Karpas-422 (cell line): ENCODE results near the gene CATSPER3. TPM values are rescaled to one million over a fixed set of nuclear protein-coding genes. Genes with fewer than 3 reads are reported as not detected.

ENCODE experiments used
- DNase-seq: peaks from one replicate; pipeline ENCODE4 v3.0.0-alpha.2; 2015
- H2AFZ ChIP-seq: fragments of 200-600 bp; sonication (generic); 2 replicates; pipeline ENCODE4 v1.6.1; 2014; ENCODE audit warnings: antibody characterized with exemption, low read length, mixed read lengths
- H3K27ac ChIP-seq: fragments of 200-600 bp; sonication (generic); 2 replicates; pipeline ENCODE4 v1.5.1; 2014; ENCODE audit warnings: mild to moderate bottlenecking, low read length, moderate library complexity
- H3K27me3 ChIP-seq: fragments of 200-600 bp; sonication (generic); 2 replicates; pipeline ENCODE4 v1.6.1; 2014; ENCODE audit warnings: low read length, mixed read lengths
- H3K36me3 ChIP-seq: fragments of 200-600 bp; sonication (generic); 2 replicates; pipeline ENCODE4 v1.6.1; 2014; ENCODE audit warnings: low read length, mixed read lengths; ENCODE audit not compliant: insufficient read depth
- H3K4me1 ChIP-seq: fragments of 200-600 bp; sonication (generic); 2 replicates; pipeline ENCODE4 v1.6.1; 2014; ENCODE audit warnings: mild to moderate bottlenecking, low read length, mixed read lengths
- H3K4me2 ChIP-seq: fragments of 200-600 bp; sonication (generic); 2 replicates; pipeline ENCODE4 v1.6.1; 2014; ENCODE audit warnings: low read length, low read depth, mild to moderate bottlenecking; ENCODE audit not compliant: poor library complexity, severe bottlenecking
- H3K4me3 ChIP-seq: fragments of 200-600 bp; sonication (generic); 2 replicates; pipeline ENCODE4 v1.5.1; 2014; ENCODE audit warnings: mild to moderate bottlenecking, antibody characterized with exemption, low read length, mixed read lengths
- H3K79me2 ChIP-seq: fragments of 200-600 bp; sonication (generic); 2 replicates; pipeline ENCODE4 v1.6.1; 2014; ENCODE audit warnings: mild to moderate bottlenecking, low read length, mixed read lengths
- H3K9ac ChIP-seq: fragments of 200-600 bp; sonication (generic); 2 replicates; pipeline ENCODE4 v1.6.0; 2014; ENCODE audit warnings: low read length
- H3K9me2 ChIP-seq: fragments of 200-600 bp; sonication (generic), shearing (Covaris generic); replicated peaks from 2 replicates; pipeline ENCODE4 v1.6.0; 2014; ENCODE audit warnings: mild to moderate bottlenecking, low read length, moderate library complexity; ENCODE audit not compliant: insufficient read depth
- H3K9me3 ChIP-seq: fragments of 300-700, 200-600 bp; sonication (generic); 2 replicates; pipeline ENCODE4 v1.6.1; 2014; ENCODE audit warnings: low read length, mixed read lengths
- H4K20me1 ChIP-seq: fragments of 200-600 bp; sonication (generic); 2 replicates; pipeline ENCODE4 v1.6.1; 2014; ENCODE audit warnings: mild to moderate bottlenecking, antibody characterized with exemption, low read length, low read depth; ENCODE audit not compliant: insufficient read depth
- total RNA-seq: library from RNA; depleted of rRNA; stranded (reverse); fragments of >200 nt; shearing (Covaris generic); gene quantifications from 2 replicates; pipeline ENCODE4 v1.2.3, GENCODE V29; 2014; ENCODE audit warnings: low replicate concordance

Gene CATSPER3
- total RNA-seq, 1 experiment from 2014 or later = not detected

- peaks cover 56% of the 10 kb centered on the region for H3K79me2 ChIP-seq
- no peaks in the 10 kb centered on the region for H3K9me3 ChIP-seq
- H3K27me3 ChIP-seq = no peaks in the 10 kb centered on the region
- H3K4me1 ChIP-seq = peaks cover 57% of the 10 kb centered on the region
- H3K4me3 ChIP-seq = peak overlapping the region; percentile 90
- H3K36me3 ChIP-seq = peaks cover 51% of the 10 kb centered on the region
- H3K4me2 ChIP-seq = peak overlapping the region; percentile 76
- no peak overlapping the region for H2AFZ ChIP-seq
- H4K20me1 ChIP-seq = peaks cover 46% of the 10 kb centered on the region
- H3K27ac ChIP-seq = peak overlapping the region; percentile 97
- H3K9ac ChIP-seq = peak overlapping the region; percentile 98
- no peaks in the 10 kb centered on the region for H3K9me2 ChIP-seq
- peak; percentile 68 for DNase-seq
Measured at GRCh38 chr5:135031813-135032694, 64.3 kb downstream of the CATSPER3 start.

GRCh38 chr5:135032695-135032998, 64.9 kb downstream of the CATSPER3 start:
- peaks cover 63% of the 10 kb centered on the region for H3K4me1 ChIP-seq

GRCh38 chr5:135032999-135033861, 65.5 kb downstream of the CATSPER3 start:
- H4K20me1 ChIP-seq = peaks cover 36% of the 10 kb centered on the region
- peak overlapping the region; percentile 98 for H3K9ac ChIP-seq
- H3K27me3 ChIP-seq = no peaks in the 10 kb centered on the region
- peak overlapping the region; percentile 90 for H3K4me3 ChIP-seq
- peaks cover 46% of the 10 kb centered on the region for H3K36me3 ChIP-seq
- peak overlapping the region; percentile 97 for H3K27ac ChIP-seq
- no peaks in the 10 kb centered on the region for H3K9me3 ChIP-seq
- peaks cover 65% of the 10 kb centered on the region for H3K4me1 ChIP-seq
- no peak overlapping the region for H2AFZ ChIP-seq
- no peaks in the 10 kb centered on the region for H3K9me2 ChIP-seq
- peaks cover 56% of the 10 kb centered on the region for H3K79me2 ChIP-seq
- DNase-seq = peak; percentile 70
- H3K4me2 ChIP-seq = peak overlapping the region; percentile 76

More at GRCh38 chr5:135032695-135032998, 64.9 kb downstream of the CATSPER3 start:
- H3K9me3 ChIP-seq = no peaks in the 10 kb centered on the region
- peak overlapping the region; percentile 76 for H3K4me2 ChIP-seq
- peaks cover 46% of the 10 kb centered on the region for H3K36me3 ChIP-seq
- H3K27me3 ChIP-seq = no peaks in the 10 kb centered on the region
- H2AFZ ChIP-seq = no peak overlapping the region
- no peaks in the 10 kb centered on the region for H3K9me2 ChIP-seq
- peaks cover 42% of the 10 kb centered on the region for H4K20me1 ChIP-seq
- H3K4me3 ChIP-seq = peak overlapping the region; percentile 90
- H3K9ac ChIP-seq = peak overlapping the region; percentile 98
- H3K79me2 ChIP-seq = peaks cover 56% of the 10 kb centered on the region
- no peak for DNase-seq
- H3K27ac ChIP-seq = peak overlapping the region; percentile 97

GRCh38 chr5:135033901-135034235, 66.2 kb downstream of the CATSPER3 start, which contains the start of gene PITX1:
Gene PITX1, minus strand, starts transcription at chr5:135034228. Its CDS starts 347 bp downstream, at chr5:135033881.
- peak within 1 kb of the TSS; percentile 99 for H3K27ac ChIP-seq
- peak within 1 kb of the TSS; percentile 98 for H3K9ac ChIP-seq
- H2AFZ ChIP-seq = no peak within 1 kb of the TSS

DNA sequence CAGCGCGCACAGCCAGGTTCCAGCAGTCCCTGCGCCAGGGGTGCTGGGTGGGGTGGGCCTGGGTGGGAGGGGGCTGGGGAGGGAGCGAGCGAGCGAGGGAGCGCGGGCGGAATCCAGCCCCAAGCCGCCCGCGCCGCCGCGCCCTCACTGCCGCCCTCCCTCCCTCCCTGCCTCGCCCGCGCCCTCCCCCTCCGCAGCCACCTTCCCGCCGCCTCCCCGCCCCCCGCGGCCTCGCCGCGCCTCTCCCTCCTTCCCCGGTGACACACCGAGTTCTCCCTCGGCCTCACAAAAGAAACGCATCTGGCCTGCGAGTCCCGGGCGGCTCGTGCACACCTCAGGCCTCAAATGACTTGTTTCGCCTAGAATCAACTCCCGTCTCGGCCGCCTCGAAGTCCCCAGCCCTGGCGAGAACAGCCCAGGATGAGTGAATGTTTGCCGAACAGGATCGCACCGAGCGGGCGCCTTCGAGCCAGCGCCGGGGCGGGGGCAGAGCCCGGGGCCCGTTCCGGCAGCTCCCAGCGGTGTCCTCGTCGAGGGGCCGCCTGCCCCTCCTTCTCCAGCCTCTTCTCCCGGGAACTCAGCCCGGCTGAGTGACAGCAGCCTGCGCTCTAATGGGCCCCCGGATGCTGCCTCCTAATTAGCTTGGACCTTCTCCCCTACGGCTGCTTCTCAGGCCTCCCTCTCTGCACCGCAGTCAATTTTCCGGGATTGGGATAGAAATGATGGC, 66.7 kb downstream of the CATSPER3 start:
- no peaks in the 10 kb centered on the region for H3K9me3 ChIP-seq
- H4K20me1 ChIP-seq = peaks cover 28% of the 10 kb centered on the region
- peak overlapping the region; percentile 99 for H3K27ac ChIP-seq
- H3K27me3 ChIP-seq = no peaks in the 10 kb centered on the region
- H3K4me3 ChIP-seq = peak overlapping the region; percentile 90
- peaks cover 62% of the 10 kb centered on the region for H3K4me1 ChIP-seq
- H3K4me2 ChIP-seq = peak overlapping the region; percentile 98
- DNase-seq = peak; percentile 96
- H3K9me2 ChIP-seq = no peaks in the 10 kb centered on the region
- H3K36me3 ChIP-seq = peaks cover 39% of the 10 kb centered on the region
- peaks cover 54% of the 10 kb centered on the region for H3K79me2 ChIP-seq
- no peak overlapping the region for H2AFZ ChIP-seq
- peak overlapping the region; percentile 98 for H3K9ac ChIP-seq

More at GRCh38 chr5:135033901-135034235, 66.2 kb downstream of the CATSPER3 start, which contains the start of gene PITX1:
- peaks cover 65% of the 10 kb centered on the region for H3K4me1 ChIP-seq
- DNase-seq = no peak
- peak within 1 kb of the TSS; percentile 98 for H3K4me2 ChIP-seq
- H3K36me3 ChIP-seq = peaks cover 45% of the 10 kb centered on the region
- H3K27me3 ChIP-seq = no peaks in the 10 kb centered on the region
- H3K4me3 ChIP-seq = peak within 1 kb of the TSS; percentile 90
- no peaks in the 10 kb centered on the region for H3K9me2 ChIP-seq
- H3K79me2 ChIP-seq = peaks cover 56% of the 10 kb centered on the region
- peaks cover 33% of the 10 kb centered on the region for H4K20me1 ChIP-seq
- H3K9me3 ChIP-seq = no peaks in the 10 kb centered on the region

DNA sequence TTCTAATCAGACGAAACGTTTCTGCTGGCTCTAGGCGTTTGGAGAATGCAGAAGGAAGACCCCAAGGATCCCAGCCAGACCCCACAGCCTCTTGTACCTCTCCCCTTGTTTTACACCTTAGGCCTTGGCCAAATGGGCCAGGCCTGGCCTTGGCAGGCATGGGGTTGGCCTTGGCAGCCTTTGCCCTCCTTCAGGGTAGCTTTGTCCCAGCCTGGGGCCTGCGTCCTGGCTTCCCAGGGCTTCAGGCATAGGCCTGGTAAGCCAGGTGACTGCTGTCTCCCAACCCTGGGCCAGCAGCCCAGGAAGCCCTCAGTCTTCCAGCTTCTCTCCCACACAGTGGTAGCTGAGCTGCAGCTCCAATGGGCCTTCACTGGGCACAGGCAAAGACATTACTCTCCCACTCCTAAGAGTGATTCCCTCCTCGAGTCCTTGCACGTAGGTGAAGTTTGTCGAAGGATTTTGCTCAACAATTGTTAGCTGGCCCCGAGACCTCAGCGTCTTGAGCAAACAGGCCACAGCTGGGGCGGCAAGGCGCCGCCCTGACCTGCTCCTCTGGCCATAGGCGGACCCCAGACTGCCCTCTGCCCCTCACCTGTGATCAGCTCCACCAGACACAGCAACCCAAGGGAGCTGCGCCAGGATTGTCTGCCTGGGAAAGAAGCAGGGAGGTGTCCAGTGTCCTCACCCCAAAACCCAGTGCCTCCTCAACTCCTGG, 67.4 kb downstream of the CATSPER3 start:
- no peak for DNase-seq
- Histone ChIP-seq H3K9me3 (no peaks in the 10 kb centered on the region), H3K9ac (peak overlapping the region; percentile 97), H3K36me3 (peaks cover 32% of the 10 kb centered on the region), H4K20me1 (peaks cover 21% of the 10 kb centered on the region), H3K79me2 (peaks cover 48% of the 10 kb centered on the region), H3K27me3 (no peaks in the 10 kb centered on the region), H3K4me1 (peaks cover 56% of the 10 kb centered on the region), H3K27ac (peak overlapping the region; percentile 99), H3K9me2 (no peaks in the 10 kb centered on the region), H2AFZ (no peak overlapping the region), H3K4me2 (peak overlapping the region; percentile 98), H3K4me3 (peak overlapping the region; percentile 65)

DNA sequence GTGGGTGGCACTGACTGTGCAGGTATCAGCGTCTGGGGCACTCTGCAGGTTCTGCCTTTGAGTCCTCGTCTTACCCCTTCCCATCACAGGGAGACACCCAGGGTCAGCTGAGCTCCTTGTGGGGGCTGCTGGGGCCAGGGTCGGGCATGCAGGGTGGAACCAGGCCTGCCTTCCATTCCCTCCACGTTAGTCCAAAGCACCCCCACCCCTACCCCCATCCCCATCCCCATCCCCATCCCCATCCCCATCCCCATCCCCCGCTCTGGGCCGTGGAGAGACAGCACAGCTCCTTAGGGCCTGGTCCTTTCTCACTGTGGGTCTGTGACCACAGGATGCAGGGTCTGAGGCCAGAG, 67.9 kb downstream of the CATSPER3 start:
- Histone ChIP-seq H3K9me3 (no peaks in the 10 kb centered on the region), H3K79me2 (peaks cover 43% of the 10 kb centered on the region), H3K4me2 (peak overlapping the region; percentile 98), H3K9ac (peak overlapping the region; percentile 97), H4K20me1 (peaks cover 15% of the 10 kb centered on the region), H3K36me3 (peaks cover 27% of the 10 kb centered on the region), H3K27me3 (no peaks in the 10 kb centered on the region), H3K9me2 (no peaks in the 10 kb centered on the region), H3K27ac (peak overlapping the region; percentile 99), H2AFZ (no peak overlapping the region), H3K4me3 (peak overlapping the region; percentile 65), H3K4me1 (peaks cover 51% of the 10 kb centered on the region)
- DNase-seq = no peak
